RWPE1 (cell line): ENCODE data around the gene CYSLTR2.

Experiments
- CTCF ChIA-PET: fragments of 350-600 bp; sonication (Branson Sonifier 250); formaldehyde crosslinking; extraction: SDS; loops from one replicate; lab custom pipeline; 2021; lab: Yijun Ruan, JAX
- POLR2A ChIA-PET: fragments of 400-600 bp; formaldehyde crosslinking; extraction: SDS; loops from one replicate; lab custom pipeline; 2020; ENCODE audit warnings: antibody characterized with exemption; ENCODE audit not compliant: low non-redundant PET; lab: Yijun Ruan, JAX
- DNase-seq: peaks from one replicate; pipeline ENCODE4 v3.0.0; 2012; ENCODE audit warnings: low spot score
- H3K27ac ChIP-seq: fragments of 450-650 bp; 2 replicates; pipeline ENCODE4 v1.5.1; 2017
- CTCF ChIP-seq: fragments of 450-650 bp; conservative IDR thresholded peaks from 2 replicates; pipeline ENCODE4 v1.5.1; 2017; ENCODE audit warnings: low read depth, mild to moderate bottlenecking

CYSLTR2 gene

GRCh38 chr13:48625413-48626076 lies 28.2 kb upstream of the CYSLTR2 start:
- ChIA-PET CTCF (no interaction called here), POLR2A (no interaction called here)
- TF ChIP-seq CTCF: no peak
- no peak overlapping the region for H3K27ac ChIP-seq
- DNase-seq: no peak

GRCh38 chr13:48626077-48626449 lies 27.7 kb upstream of the CYSLTR2 start:
- DNase-seq: no peak
- POLR2A ChIA-PET: no interaction called here
- CTCF ChIA-PET: interaction anchor here (0.6 kb wide), 1 partner anchor 449 kb away, joined by 7 read pairs; no protein-coding TSS in a partner anchor

GRCh38 chr13:48626726-48627451 lies 26.8 kb upstream of the CYSLTR2 start:
- ChIA-PET POLR2A (no interaction called here), CTCF (interaction anchor here (0.6 kb wide), 1 partner anchor 448 kb away, joined by 7 read pairs; no protein-coding TSS in a partner anchor)

More at GRCh38 chr13:48626077-48626449, 27.7 kb upstream of the CYSLTR2 start:
- H3K27ac ChIP-seq: no peak overlapping the region
- no peak for TF ChIP-seq CTCF

GRCh38 chr13:48629277-48629676 lies 24.5 kb upstream of the CYSLTR2 start:
- no peak for DNase-seq
- CTCF ChIA-PET: no interaction called here
- no peak for TF ChIP-seq CTCF
- POLR2A ChIA-PET: no interaction called here
- no peak overlapping the region for H3K27ac ChIP-seq

More at GRCh38 chr13:48626726-48627451, 26.8 kb upstream of the CYSLTR2 start:
- no peak for DNase-seq
- no peak overlapping the region for H3K27ac ChIP-seq
- TF ChIP-seq CTCF: no peak

- CTCF ChIA-PET: interaction anchor here (0.5 kb wide), 1 partner anchor 103 kb away, joined by 4 read pairs; no protein-coding TSS in a partner anchor
- no peak overlapping the region for H3K27ac ChIP-seq
- POLR2A ChIA-PET: no interaction called here
- TF ChIP-seq CTCF: no peak
- DNase-seq: no peak
These were observed 23.4 kb upstream of the CYSLTR2 start for GRCh38 chr13:48630291-48630690.

GRCh38 chr13:48630773-48631172 lies 23.0 kb upstream of the CYSLTR2 start:
- ChIA-PET POLR2A (no interaction called here), CTCF (interaction anchor here (0.5 kb wide), 1 partner anchor 102 kb away, joined by 4 read pairs; no protein-coding TSS in a partner anchor)
- TF ChIP-seq CTCF: no peak
- DNase-seq: no peak
- no peak overlapping the region for H3K27ac ChIP-seq
